Amniotic epithelial cell (primary cell): ENCODE data around the gene FGF11.
"Not testable (repeated sequence)": the region's sequence is repeated elsewhere in the genome, so short reads cannot be mapped to it uniquely, and the experiment has no call there.

Experiments used
- DNase-seq: peaks from one replicate; pipeline ENCODE4 v3.0.0-alpha.2; 2010; ENCODE audit warnings: low read depth

FGF11 gene

DNA sequence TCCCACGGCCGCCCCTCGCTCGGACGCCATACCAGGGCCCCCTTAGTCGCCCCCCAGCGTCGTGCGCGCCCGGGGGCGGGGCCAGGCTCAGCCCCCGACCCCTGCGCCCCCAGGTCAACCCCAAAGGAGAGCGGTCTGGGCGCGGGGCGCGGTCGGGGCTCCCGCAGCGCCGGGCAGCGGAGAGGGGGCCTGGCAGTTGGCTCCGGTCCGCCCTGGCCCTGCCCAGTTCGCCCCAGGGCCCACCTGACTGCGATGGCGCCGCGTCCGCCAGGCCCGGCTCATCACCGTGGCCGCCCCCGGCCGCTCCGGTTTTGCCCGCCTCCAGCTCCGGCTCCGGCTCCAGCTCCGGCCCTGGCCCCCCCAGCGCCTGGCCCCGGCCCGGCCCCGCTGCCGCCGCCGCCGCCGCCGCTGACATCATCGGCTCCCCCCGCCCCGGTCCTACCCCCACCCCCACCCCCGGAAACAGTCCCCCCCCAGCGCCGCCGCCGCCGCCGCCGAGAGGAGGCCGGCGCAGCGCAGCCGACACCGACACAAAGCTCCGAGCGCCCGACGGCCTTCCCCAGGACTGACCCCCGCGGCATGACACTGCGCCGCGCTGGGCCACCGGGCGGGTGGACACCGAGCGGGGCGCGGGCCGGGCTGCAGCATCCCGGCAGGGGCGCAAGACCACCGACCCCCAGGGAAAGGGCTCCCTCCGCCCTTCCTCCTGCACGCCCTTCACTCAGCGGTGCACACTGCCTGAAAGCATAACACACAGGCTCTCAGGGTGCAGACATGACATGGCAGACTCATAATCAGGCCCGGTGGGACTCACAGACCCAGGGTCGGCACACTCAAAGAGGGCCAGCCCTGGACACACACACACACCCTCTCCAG lies 40.1 kb downstream of the FGF11 start, which contains the start of gene ZBTB4:
ZBTB4 (minus strand) TSS at position 419 of the 876 bp plus-strand sequence. CDS start 12,830 bp downstream, outside the sequence.
- DNase-seq = no peak

GRCh38 chr17:7480089-7480384 lies 40.7 kb downstream of the FGF11 start:
- DNase-seq = no peak

DNA sequence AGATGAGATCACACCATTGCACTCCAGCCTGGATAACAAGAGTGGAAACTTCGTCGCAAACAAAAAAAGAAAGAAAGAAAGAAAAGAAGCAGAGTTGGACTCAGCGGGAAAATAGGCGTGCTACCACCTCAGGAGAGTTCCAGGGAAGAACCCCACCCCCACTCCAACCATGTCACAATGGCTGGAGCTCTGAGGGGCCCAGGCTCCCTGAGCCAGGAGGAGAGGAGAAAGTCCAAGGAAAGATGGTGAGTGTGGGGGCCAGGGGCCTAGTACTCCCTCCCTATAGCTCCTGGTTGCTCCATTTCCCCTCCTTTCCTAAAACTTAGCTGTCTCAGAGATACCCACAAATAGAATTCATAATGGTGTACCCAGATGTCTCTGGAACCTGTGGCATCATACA lies 42.0 kb downstream of the FGF11 start, which contains the start of gene SLC35G6:
SLC35G6 (plus strand) TSS at position 172 of the 400 bp plus-strand sequence; CDS start at position 243, 71 bp downstream.
- DNase-seq = not testable (repeated sequence)

DNA sequence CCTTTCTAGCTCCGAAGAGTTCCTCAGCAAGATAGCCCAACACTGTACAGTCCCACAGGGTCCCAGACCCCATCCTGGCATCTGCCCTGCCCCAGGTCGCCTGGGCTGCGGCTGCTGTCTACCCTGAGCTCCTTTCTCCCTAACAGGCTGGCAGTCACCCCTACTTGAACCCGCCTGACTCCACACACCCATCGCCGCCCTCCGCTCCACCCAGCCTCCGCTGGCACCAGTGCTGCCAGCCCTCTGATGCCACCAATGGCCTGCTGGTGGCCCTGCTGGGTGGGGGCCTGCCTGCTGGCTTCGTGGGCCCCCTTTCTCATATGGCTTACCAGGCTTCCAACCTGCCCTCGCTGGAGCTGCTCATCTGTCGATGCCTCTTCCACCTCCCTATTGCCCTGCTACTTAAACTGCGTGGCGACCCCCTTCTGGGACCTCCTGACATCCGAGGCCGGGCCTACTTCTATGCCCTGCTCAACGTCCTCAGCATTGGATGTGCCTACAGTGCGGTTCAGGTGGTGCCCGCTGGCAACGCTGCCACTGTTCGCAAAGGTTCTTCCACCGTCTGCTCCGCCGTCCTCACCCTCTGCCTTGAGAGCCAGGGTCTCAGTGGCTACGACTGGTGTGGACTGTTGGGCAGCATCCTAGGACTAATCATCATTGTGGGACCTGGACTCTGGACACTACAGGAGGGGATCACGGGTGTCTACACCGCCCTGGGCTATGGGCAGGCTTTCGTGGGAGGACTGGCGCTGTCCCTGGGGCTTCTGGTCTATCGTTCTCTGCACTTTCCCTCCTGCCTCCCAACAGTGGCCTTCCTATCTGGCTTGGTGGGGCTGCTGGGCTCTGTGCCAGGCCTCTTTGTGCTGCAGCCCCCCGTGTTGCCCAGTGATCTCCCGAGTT lies 42.8 kb downstream of the FGF11 start:
- DNase-seq = not testable (repeated sequence)

DNA sequence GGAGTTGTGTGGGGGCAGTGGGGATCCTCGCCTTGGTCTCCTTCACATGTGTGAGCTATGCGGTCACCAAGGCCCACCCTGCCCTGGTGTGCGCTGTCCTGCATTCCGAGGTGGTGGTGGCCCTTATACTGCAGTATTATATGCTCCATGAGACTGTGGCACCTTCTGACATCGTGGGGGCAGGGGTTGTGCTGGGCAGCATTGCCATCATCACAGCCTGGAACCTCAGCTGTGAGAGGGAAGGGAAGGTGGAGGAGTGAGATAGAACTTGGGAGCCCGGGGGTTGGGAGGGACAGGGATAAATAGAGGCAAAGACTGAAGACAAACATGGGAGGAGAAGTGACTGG lies 43.4 kb downstream of the FGF11 start:
- not testable (repeated sequence) for DNase-seq

GRCh38 chr17:7483255-7484066 lies 44.1 kb downstream of the FGF11 start:
- DNase-seq = peak; percentile 91

DNA sequence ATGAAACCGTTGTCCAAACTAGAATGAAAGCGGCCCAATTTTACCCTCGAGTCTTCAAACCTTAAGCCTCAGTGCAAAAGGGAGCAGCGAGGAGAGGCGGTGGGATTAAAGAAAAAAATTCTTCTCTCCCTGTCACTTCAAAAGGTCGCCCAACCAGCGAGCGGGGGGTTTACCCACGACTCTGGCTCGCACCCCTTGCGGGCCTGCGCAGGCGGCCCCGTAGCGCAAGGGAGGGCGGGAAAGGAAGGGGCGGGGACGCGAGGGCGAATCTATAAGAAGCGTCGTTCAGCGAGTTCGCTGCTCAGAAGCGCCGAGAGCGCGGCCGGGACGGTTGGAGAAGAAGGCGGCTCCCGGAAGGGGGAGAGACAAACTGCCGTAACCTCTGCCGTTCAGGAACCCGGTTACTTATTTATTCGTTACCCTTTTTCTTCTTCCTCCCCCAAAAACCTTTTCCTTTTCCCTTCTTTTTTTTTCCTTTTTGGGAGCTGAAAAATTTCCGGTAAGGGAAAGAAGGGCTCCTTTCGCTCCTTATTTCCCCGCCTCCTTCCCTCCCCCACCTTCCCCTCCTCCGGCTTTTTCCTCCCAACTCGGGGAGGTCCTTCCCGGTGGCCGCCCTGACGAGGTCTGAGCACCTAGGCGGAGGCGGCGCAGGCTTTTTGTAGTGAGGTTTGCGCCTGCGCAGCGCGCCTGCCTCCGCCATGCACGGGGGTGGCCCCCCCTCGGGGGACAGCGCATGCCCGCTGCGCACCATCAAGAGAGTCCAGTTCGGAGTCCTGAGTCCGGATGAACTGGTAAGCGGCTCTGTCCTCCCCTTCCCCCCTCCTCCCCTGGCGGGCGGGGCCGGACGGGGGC lies 45.0 kb downstream of the FGF11 start, which contains the start of gene POLR2A:
POLR2A (plus strand) TSS at position 300 of the 852 bp plus-strand sequence.
- peak; percentile 97 for DNase-seq

GRCh38 chr17:7484919-7485377 lies 45.6 kb downstream of the FGF11 start:
- no peak for DNase-seq

DNA sequence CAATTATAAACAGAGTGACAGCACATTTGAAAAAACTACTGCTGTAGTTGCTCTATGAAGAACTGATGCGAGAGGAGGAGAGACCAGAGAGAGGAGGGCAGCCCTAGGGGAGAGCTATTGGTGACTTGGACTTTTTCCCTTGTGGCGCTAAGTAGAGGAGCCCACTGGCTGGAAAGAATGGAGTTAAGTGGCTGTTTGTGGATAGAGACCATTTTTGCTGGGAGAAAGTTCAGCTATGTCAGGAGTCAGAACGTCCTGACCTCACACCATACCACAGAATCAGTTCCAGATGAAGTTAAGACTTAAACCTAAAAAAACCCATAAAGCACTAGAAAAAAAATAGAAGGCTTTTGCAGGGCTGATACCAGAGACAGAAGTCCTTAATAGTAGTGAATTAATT lies 46.9 kb downstream of the FGF11 start:
- peak; percentile 21 for DNase-seq

DNA sequence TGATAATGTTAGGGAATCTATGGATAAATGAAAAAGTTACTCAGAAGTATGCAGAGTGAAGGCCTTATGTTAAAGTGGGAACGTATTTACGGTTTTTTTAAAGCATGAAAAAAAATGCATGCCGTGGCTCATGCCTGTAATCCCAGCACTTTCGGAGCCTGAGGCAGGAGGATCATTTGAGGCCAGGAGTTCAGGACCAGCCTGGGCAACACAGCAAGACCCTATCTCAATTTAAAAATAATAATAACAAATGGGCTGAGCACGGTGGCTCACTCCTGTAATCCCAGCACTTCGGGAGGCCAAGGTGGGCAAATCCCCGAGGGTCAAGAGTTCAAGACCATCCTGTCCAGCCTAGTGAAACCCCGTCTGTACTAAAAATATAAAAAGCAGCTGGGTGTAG lies 50.8 kb downstream of the FGF11 start:
- no peak for DNase-seq

- DNase-seq = no peak
These were observed 52.3 kb downstream of the FGF11 start for GRCh38 chr17:7491583-7491982.

GRCh38 chr17:7493941-7494340 lies 54.6 kb downstream of the FGF11 start:
- no peak for DNase-seq
